GM18868 (cell line): Measurements from ENCODE around the gene HERPUD1.
A peak's percentile ranks its signal among the peaks of the same experiment; 100 is the strongest.
"Not testable (repeated sequence)": the region's sequence is repeated elsewhere in the genome, so short reads cannot be mapped to it uniquely, and the experiment has no call there.

ENCODE experiments used
- ATAC-seq: cut with Tn5 transposase; IDR thresholded peaks from one replicate; pipeline ENCODE4 v1.9.1; 2021; ENCODE audit warnings: mild to moderate bottlenecking, moderate library complexity; ENCODE audit not compliant: unreplicated experiment

HERPUD1 gene

GRCh38 chr16:56953006-56953405, 21.1 kb downstream of the HERPUD1 start:
- ATAC-seq: no peak

- no peak for ATAC-seq
Observed at GRCh38 chr16:56956076-56956475, 24.1 kb downstream of the HERPUD1 start.

- no peak for ATAC-seq
Observed at GRCh38 chr16:56956756-56957155, 24.8 kb downstream of the HERPUD1 start.

GRCh38 chr16:56960681-56961281, 28.8 kb downstream of the HERPUD1 start:
- no peak for ATAC-seq

- ATAC-seq: no peak
Observed at GRCh38 chr16:56961386-56961785, 29.4 kb downstream of the HERPUD1 start.

GRCh38 chr16:56961851-56962281, 29.9 kb downstream of the HERPUD1 start, which contains the start of gene CETP:
Gene CETP (plus strand): TSS chr16:56961950. CDS start chr16:56961980, 30 bp downstream.
- ATAC-seq: no peak

- peak; percentile 67 for ATAC-seq
Observed at GRCh38 chr16:56964243-56965148, 32.6 kb downstream of the HERPUD1 start.

- no peak for ATAC-seq
Observed at GRCh38 chr16:56965149-56966092, 33.5 kb downstream of the HERPUD1 start.

GRCh38 chr16:56966093-56966475, 34.1 kb downstream of the HERPUD1 start:
- no peak for ATAC-seq

- ATAC-seq: no peak
Observed at GRCh38 chr16:56967733-56968132, 35.8 kb downstream of the HERPUD1 start.

- no peak for ATAC-seq
Observed at GRCh38 chr16:56969769-56970168, 37.8 kb downstream of the HERPUD1 start.

GRCh38 chr16:56970934-56971767, 39.2 kb downstream of the HERPUD1 start:
- ATAC-seq: peak; percentile 85

- ATAC-seq: no peak
Observed at GRCh38 chr16:56971768-56972043, 39.8 kb downstream of the HERPUD1 start.

GRCh38 chr16:56972403-56973293, 40.7 kb downstream of the HERPUD1 start:
- ATAC-seq: no peak

GRCh38 chr16:56973294-56973689, 41.4 kb downstream of the HERPUD1 start:
- ATAC-seq: no peak

GRCh38 chr16:56973899-56974298, 42.0 kb downstream of the HERPUD1 start:
- not testable (repeated sequence) for ATAC-seq

- ATAC-seq: no peak
Observed at GRCh38 chr16:56974549-56975300, 42.8 kb downstream of the HERPUD1 start.

- ATAC-seq: no peak
Observed at GRCh38 chr16:56975714-56976113, 43.8 kb downstream of the HERPUD1 start.

GRCh38 chr16:56977216-56977615, 45.3 kb downstream of the HERPUD1 start:
- ATAC-seq: no peak
